NCI-H526 (cell line): Measurements from ENCODE around the gene FAM171A1.
A peak's percentile ranks its signal among the peaks of the same experiment; 100 is the strongest.

Experiments used
- DNase-seq, 2 experiments: peaks; one replicate each; lab custom pipeline; 2025; lab: John Stamatoyannopoulos, UW

The FAM171A1 gene

GRCh38 chr10:15373199-15373598 is 2.1 kb upstream of the FAM171A1 start:
- no peak for DNase-seq

- peak in 1 of 2 experiments; percentile 32 for DNase-seq
Measured at GRCh38 chr10:15370212-15370855, 755 bp downstream of the FAM171A1 start.

- DNase-seq = peak; percentile 25 to 51
Measured at GRCh38 chr10:15369256-15370211, 1.6 kb downstream of the FAM171A1 start.

GRCh38 chr10:15368101-15368855 is 2.8 kb downstream of the FAM171A1 start:
- no peak for DNase-seq

- DNase-seq = peak in 1 of 2 experiments; percentile 42
Measured at GRCh38 chr10:15367296-15368085, 3.6 kb downstream of the FAM171A1 start.

GRCh38 chr10:15365692-15366091 is 5.4 kb downstream of the FAM171A1 start:
- DNase-seq = no peak

GRCh38 chr10:15364001-15364400 is 7.1 kb downstream of the FAM171A1 start:
- no peak for DNase-seq

- no peak for DNase-seq
Measured at GRCh38 chr10:15363031-15363430, 8.1 kb downstream of the FAM171A1 start.

GRCh38 chr10:15361131-15361530 is 10.0 kb downstream of the FAM171A1 start:
- no peak for DNase-seq

- no peak for DNase-seq
Measured at GRCh38 chr10:15360566-15360965, 10.5 kb downstream of the FAM171A1 start.

GRCh38 chr10:15353471-15354017 is 17.5 kb downstream of the FAM171A1 start:
- peak in 1 of 2 experiments; percentile 11 for DNase-seq

- no peak for DNase-seq
Measured at GRCh38 chr10:15352836-15353235, 18.3 kb downstream of the FAM171A1 start.

- DNase-seq = no peak
Measured at GRCh38 chr10:15352201-15352600, 18.9 kb downstream of the FAM171A1 start.

- DNase-seq = no peak
Measured at GRCh38 chr10:15351099-15351820, 19.8 kb downstream of the FAM171A1 start.

- no peak for DNase-seq
Measured at GRCh38 chr10:15349112-15349511, 22.0 kb downstream of the FAM171A1 start.

GRCh38 chr10:15348579-15348978 is 22.5 kb downstream of the FAM171A1 start:
- no peak for DNase-seq

GRCh38 chr10:15347150-15347549 is 23.9 kb downstream of the FAM171A1 start:
- DNase-seq = no peak

GRCh38 chr10:15346440-15347141 is 24.5 kb downstream of the FAM171A1 start:
- DNase-seq = no peak

- no peak for DNase-seq
Measured at GRCh38 chr10:15345450-15345849, 25.6 kb downstream of the FAM171A1 start.

GRCh38 chr10:15344876-15345285 is 26.2 kb downstream of the FAM171A1 start:
- DNase-seq = peak; percentile 81 to 87
